GM12864 (cell line): ENCODE results near the gene CILP.
A peak's percentile ranks its signal among the peaks of the same experiment; 100 is the strongest.
"Not testable (repeated sequence)": the region's sequence is repeated elsewhere in the genome, so short reads cannot be mapped to it uniquely, and the experiment has no call there.

Experiments
- DNase-seq: peaks from one replicate; pipeline ENCODE4 v3.0.0-alpha.2; 2011; ENCODE audit warnings: low read depth
- H3K4me3 ChIP-seq: 2 replicates; pipeline ENCODE4 v1.5.1; 2011; ENCODE audit warnings: mild to moderate bottlenecking, low read depth, low read length, control low read depth
- TF ChIP-seq, protein P1 (sequence below): IDR thresholded peaks from 2 replicates; pipeline ENCODE4 v1.5.1; 2011; ENCODE audit warnings: low read depth, mild to moderate bottlenecking, moderate library complexity, low read length, control low read depth, inconsistent platforms; ENCODE audit errors: missing control alignments

Gene CILP

DNA sequence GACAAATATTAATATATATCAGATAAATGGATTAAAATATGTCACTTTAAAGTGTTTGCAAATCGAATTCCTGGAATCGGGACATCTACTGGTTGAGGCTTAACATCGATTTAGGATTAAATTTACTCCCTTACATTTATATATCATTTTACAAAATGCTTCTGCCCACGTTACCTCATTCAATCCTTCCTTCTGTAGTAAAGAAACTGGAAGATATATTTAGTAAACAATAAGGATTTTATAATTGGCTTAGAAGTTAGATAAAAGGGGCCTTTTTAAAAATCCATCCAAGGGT lies 27.5 kb downstream of the CILP start:
- TF ChIP-seq, protein P1, sequence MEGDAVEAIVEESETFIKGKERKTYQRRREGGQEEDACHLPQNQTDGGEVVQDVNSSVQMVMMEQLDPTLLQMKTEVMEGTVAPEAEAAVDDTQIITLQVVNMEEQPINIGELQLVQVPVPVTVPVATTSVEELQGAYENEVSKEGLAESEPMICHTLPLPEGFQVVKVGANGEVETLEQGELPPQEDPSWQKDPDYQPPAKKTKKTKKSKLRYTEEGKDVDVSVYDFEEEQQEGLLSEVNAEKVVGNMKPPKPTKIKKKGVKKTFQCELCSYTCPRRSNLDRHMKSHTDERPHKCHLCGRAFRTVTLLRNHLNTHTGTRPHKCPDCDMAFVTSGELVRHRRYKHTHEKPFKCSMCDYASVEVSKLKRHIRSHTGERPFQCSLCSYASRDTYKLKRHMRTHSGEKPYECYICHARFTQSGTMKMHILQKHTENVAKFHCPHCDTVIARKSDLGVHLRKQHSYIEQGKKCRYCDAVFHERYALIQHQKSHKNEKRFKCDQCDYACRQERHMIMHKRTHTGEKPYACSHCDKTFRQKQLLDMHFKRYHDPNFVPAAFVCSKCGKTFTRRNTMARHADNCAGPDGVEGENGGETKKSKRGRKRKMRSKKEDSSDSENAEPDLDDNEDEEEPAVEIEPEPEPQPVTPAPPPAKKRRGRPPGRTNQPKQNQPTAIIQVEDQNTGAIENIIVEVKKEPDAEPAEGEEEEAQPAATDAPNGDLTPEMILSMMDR: no peak

DNA sequence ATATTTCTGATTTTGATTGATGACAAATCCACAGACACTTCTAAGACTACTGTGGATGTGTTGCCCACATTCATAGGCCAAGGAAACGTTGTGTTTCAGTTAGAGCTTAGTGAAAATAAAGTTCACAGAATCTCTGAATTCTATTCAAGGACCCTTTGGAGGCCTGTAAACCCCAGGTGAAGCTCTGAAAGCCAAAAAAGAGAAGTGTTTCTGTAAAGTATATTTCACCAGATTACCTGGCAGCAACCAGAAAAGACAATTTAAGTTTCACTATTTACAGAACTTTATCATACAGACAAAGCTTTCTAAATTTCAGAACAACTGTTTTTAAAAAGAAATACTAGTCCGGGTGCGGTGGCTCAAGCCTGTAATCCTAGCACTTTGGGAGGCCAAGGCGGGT lies 28.7 kb downstream of the CILP start:
- TF ChIP-seq, protein P1: no peak
- H3K4me3 ChIP-seq: peak overlapping the region; percentile 46
- DNase-seq: no peak

More for the DNA sequence above, 27.5 kb downstream of the CILP start:
- DNase-seq: no peak
- peak overlapping the region; percentile 65 for H3K4me3 ChIP-seq

DNA sequence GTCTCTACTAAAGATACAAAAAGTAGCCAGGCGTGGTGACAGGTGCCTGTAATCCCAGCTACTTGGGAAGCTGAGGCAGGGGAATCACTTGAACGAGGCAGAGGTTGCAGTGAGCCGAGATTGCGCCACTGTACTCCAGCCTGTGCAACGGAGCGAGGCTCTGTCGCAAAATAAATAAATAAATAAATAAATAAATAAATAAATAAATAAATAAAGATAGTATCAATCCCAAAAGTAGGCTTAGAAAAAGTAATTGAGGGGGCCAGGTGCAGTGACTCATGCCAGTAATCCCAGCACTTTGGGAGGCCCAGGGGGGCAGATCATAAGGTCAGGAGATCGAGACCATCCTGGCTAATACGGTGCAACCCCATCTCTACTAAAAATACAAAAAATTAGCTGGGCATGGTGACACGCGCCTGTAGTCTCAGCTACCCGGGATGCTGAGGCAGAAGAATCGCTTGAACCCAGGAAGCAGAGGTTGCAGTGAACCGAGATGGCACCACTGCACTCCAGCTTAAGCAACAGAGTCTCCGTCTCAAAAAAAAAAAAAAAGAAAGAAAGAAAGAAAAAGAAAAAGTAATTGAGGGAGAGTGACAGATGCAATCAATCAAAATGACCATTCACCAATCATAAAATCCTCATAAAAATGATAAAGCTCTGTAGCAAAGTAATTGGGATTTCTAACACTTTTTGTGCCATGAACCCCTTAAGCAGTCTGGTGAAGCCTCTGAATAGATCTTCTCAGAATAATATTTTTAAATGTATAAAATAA lies 29.5 kb downstream of the CILP start:
- not testable (repeated sequence) for DNase-seq, H3K4me3 ChIP-seq

DNA sequence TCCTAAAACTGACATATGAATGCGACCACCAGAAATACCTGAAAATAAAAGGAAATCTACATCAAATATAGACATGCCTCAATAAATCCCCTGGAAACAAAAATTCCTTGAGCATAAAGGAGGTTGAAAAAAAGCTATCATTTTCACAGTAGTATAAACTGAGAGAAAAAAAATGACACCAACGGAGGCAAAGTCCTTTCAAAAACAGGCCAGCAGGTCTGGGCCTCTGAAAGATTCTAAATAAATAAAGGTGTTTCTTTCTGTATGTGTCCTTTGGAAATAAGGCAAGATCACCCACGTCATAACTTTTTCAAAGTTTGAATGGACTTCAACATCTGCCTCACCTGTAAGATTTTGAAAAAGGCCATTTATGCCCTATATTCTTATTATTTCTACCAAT lies 31.1 kb downstream of the CILP start:
- no peak for DNase-seq
- TF ChIP-seq, protein P1: no peak
- no peak overlapping the region for H3K4me3 ChIP-seq

DNA sequence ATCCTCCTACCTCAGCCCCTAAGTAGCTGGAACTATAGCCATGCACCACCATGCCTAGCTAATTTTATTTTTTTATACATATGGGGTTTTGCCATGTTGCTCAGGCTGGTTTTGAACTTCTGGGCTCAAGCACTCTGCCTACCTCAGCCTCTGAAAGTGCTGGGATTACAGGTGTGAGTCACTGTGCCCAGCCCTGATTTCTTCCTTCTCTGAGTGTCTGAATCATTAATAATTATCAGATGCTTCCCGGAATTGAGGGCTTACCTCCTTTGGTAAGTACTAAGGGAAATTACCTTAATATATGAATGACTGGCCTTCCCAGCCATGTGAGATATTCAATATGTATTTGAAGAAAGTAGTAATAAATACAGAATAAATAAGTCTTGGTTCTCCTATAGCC lies 33.4 kb downstream of the CILP start:
- TF ChIP-seq, protein P1: no peak
- DNase-seq: no peak
- H3K4me3 ChIP-seq: no peak overlapping the region

DNA sequence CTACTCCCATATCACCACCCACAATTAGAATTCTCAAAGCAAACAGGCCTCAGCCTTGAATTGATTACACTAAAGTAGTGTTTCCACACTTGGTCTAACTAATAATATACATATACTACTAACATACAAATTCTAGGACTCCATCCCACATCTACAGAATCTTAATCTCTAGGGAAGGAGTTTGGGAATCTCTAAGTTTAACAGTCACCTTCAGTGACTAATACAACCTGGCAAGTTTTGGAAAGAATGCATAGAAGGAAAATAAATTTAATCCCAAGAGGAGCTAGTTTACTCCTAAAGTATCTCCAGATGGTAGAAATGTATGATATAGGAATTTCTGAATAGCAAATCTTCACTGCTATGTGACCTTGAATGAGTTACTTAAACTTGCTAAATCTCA lies 35.2 kb downstream of the CILP start:
- TF ChIP-seq, protein P1: no peak

DNA sequence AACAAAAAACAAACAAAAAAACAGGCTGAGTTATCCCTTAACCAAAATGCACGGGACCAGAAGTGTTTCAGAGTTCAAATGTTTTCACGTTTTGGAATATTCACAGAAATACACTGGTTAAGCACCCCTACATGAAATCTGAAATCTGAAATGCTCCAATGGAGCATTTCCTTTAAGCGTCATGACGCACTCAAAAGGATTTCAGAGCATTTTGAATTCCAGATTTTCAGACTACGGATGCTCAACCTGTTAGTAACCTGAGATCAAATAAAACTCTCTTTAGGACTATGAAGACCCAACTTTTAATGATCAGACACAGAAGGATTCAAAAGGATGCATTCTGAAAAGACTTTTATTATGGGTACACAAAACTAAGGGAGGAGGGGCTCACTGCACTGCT lies 35.8 kb downstream of the CILP start:
- TF ChIP-seq, protein P1: no peak
- DNase-seq: no peak
- no peak overlapping the region for H3K4me3 ChIP-seq

More for the DNA sequence above, 35.2 kb downstream of the CILP start:
- DNase-seq: no peak
- no peak overlapping the region for H3K4me3 ChIP-seq
